CD4-positive, alpha-beta T cell (primary cell): Measurements from ENCODE around the gene GSTM4. TPM values are rescaled to one million over a fixed set of nuclear protein-coding genes. Genes with fewer than 3 reads are reported as not detected.
"Not testable (repeated sequence)": the region's sequence is repeated elsewhere in the genome, so short reads cannot be mapped to it uniquely, and the experiment has no call there.

ENCODE experiments used
- ATAC-seq: fragments of 200-7000 bp; cut with Tn5 transposase; one replicate; pipeline ENCODE4 v1.10.0; 2022; ENCODE audit warnings: mild to moderate bottlenecking; ENCODE audit not compliant: poor library complexity
- CTCF ChIA-PET: fragments of 350-600 bp; sonication (Branson Sonifier 250); formaldehyde crosslinking; loops from one replicate; lab custom pipeline; 2021; ENCODE audit warnings: antibody characterized with exemption, inconsistent platforms; lab: Charles Lee
- POLR2A ChIA-PET: fragments of 350-600 bp; sonication (Branson Sonifier 250); formaldehyde crosslinking; loops from one replicate; lab custom pipeline; 2021; ENCODE audit warnings: antibody characterized with exemption, inconsistent platforms; lab: Charles Lee
- DNase-seq, 14 experiments: peaks; one replicate each; pipeline ENCODE4 v3.0.0-alpha.2; 2013 to 2020; ENCODE audit warnings: mixed read lengths in 2 of 14
- H3K27ac ChIP-seq, 2 donors: one replicate each; pipeline versions ENCODE4 v1.5.1 to v1.7.0; 2013; ENCODE audit warnings: low read length in 2 of 2, low read depth in 1 of 2, mild to moderate bottlenecking in 1 of 2
- H3K27me3 ChIP-seq, 2 experiments: 1 replicate in 1 of 2; 2 replicates in 1 of 2; pipeline versions ENCODE4 v1.6.1 to v1.7.0; 2013; ENCODE audit warnings: low read length in 2 of 2, control low read depth in 1 of 2, mild to moderate bottlenecking in 1 of 2, moderate library complexity in 1 of 2; ENCODE audit not compliant: insufficient read depth in 2 of 2, control insufficient read depth in 1 of 2
- H3K36me3 ChIP-seq: one replicate; pipeline ENCODE4 v1.6.1; 2013; ENCODE audit warnings: low read length, control low read depth; ENCODE audit not compliant: insufficient read depth
- H3K4me1 ChIP-seq: one replicate; pipeline ENCODE4 v1.6.1; 2013; ENCODE audit warnings: low read length, control low read depth; ENCODE audit not compliant: insufficient read depth
- H3K4me3 ChIP-seq: one replicate; pipeline ENCODE4 v1.5.1; 2013; ENCODE audit warnings: mild to moderate bottlenecking, low read length, moderate library complexity
- H3K9me3 ChIP-seq, 2 experiments: 1 replicate in 1 of 2; 2 replicates in 1 of 2; pipeline versions ENCODE4 v1.6.1 to v1.7.0; 2013; ENCODE audit warnings: low read length in 2 of 2, mild to moderate bottlenecking in 2 of 2, control low read depth in 1 of 2, moderate library complexity in 1 of 2; ENCODE audit not compliant: control insufficient read depth in 1 of 2, insufficient read depth in 1 of 2
- H3K27ac Mint-ChIP-seq: one replicate; pipeline ENCODE4 v1.8.0; 2020; ENCODE audit warnings: mixed read lengths
- H3K27me3 Mint-ChIP-seq: one replicate; pipeline ENCODE4 v1.8.0; 2021; ENCODE audit warnings: mixed read lengths
- H3K36me3 Mint-ChIP-seq: one replicate; pipeline ENCODE4 v1.8.0; 2021; ENCODE audit warnings: low read depth, mixed read lengths
- H3K4me1 Mint-ChIP-seq: one replicate; pipeline ENCODE4 v1.8.0; 2021; ENCODE audit warnings: low read depth, mixed read lengths
- H3K4me3 Mint-ChIP-seq: one replicate; pipeline ENCODE4 v1.8.0; 2020; ENCODE audit warnings: mild to moderate bottlenecking, mixed read lengths
- H3K9me3 Mint-ChIP-seq: one replicate; pipeline ENCODE4 v1.8.0; 2020; ENCODE audit warnings: mixed read lengths
- intact Hi-C, 2 experiments: fragments of 100-400 bp; cut with DNase I in 1 of 2; cut with micrococcal nuclease in 1 of 2; formaldehyde crosslinking; loops; one replicate each; pipeline versions ENCODE4 v1.15.1 to v1.9.0; 2023 to 2025; cut with DNase I, micrococcal nuclease
- total RNA-seq, 174 experiments: library from RNA in 2 of 174; stranded (reverse) in 2 of 174; gene quantifications; one replicate each; pipeline ENCODE4 v1.2.3 and lab custom pipeline; 2021 to 2026
- TF ChIP-seq, protein P1 (sequence below): fragments of 200-600 bp; IDR thresholded peaks from one replicate; pipeline ENCODE4 v1.8.0; 2022; ENCODE audit warnings: antibody characterized with exemption, mild to moderate bottlenecking

The GSTM4 gene
- total RNA-seq, 2 experiments from 2014 or later = 17.7 to 20.7 TPM

- Histone ChIP-seq H3K9me3 (no peaks in the 10 kb centered on the region), H3K36me3 (no peaks in the 10 kb centered on the region), H3K27me3 (no peaks in the 10 kb centered on the region), H3K27ac (no peak overlapping the region), H3K4me3 (no peak overlapping the region), H3K4me1 (no peaks in the 10 kb centered on the region)
- ChIA-PET CTCF (no interaction called here), POLR2A (no interaction called here)
- DNase-seq (peak in 1 of 14 experiments; percentile 1), ATAC-seq (no peak)
- Mint-ChIP-seq H3K9me3 (peaks cover 6% of the 10 kb centered on the region), H3K27me3 (no peaks in the 10 kb centered on the region), H3K36me3 (peaks cover 45% of the 10 kb centered on the region), H3K27ac (no peak overlapping the region), H3K4me3 (no peak overlapping the region), H3K4me1 (no peaks in the 10 kb centered on the region)
- TF ChIP-seq, protein P1, sequence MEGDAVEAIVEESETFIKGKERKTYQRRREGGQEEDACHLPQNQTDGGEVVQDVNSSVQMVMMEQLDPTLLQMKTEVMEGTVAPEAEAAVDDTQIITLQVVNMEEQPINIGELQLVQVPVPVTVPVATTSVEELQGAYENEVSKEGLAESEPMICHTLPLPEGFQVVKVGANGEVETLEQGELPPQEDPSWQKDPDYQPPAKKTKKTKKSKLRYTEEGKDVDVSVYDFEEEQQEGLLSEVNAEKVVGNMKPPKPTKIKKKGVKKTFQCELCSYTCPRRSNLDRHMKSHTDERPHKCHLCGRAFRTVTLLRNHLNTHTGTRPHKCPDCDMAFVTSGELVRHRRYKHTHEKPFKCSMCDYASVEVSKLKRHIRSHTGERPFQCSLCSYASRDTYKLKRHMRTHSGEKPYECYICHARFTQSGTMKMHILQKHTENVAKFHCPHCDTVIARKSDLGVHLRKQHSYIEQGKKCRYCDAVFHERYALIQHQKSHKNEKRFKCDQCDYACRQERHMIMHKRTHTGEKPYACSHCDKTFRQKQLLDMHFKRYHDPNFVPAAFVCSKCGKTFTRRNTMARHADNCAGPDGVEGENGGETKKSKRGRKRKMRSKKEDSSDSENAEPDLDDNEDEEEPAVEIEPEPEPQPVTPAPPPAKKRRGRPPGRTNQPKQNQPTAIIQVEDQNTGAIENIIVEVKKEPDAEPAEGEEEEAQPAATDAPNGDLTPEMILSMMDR = no peak
- intact Hi-C loops = no loop called here
Measured at GRCh38 chr1:109704173-109704572, 48.3 kb downstream of the GSTM4 start.

DNA sequence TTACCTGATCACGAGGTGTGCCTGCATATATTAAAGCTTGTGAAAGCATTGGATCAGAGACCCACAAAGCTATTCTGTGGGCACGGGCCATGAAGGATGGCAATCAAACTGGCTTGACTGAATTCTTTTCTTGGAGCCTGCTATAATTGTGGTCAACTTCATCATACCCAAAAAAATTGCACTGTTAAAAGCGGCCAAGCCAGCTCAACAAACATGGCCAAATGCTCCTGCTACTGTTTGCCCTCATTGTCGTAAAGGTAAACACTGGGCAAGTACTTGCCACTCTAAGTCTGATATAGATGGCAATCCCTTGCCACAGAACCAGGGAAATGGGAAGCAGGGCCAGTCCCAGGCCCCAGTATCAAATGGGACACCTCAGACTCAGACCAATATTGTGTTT is 49.5 kb downstream of the GSTM4 start:
- no peaks in the 10 kb centered on the region for H3K27me3 ChIP-seq
- peaks cover 50% of the 10 kb centered on the region for H3K36me3 Mint-ChIP-seq
- H3K4me3 Mint-ChIP-seq = no peak overlapping the region
- no peak overlapping the region for H3K27ac Mint-ChIP-seq
- peak in 1 of 14 experiments; percentile 1 for DNase-seq
- H3K4me1 ChIP-seq = no peaks in the 10 kb centered on the region
- H3K9me3 ChIP-seq = no peaks in the 10 kb centered on the region
- peaks cover 10% of the 10 kb centered on the region for H3K9me3 Mint-ChIP-seq
- no peaks in the 10 kb centered on the region for H3K27me3 Mint-ChIP-seq
- intact Hi-C loops = no loop called here
- H3K4me1 Mint-ChIP-seq = no peaks in the 10 kb centered on the region
- ATAC-seq = no peak
- ChIA-PET CTCF (no interaction called here), POLR2A (no interaction called here)
- H3K4me3 ChIP-seq = no peak overlapping the region
- no peaks in the 10 kb centered on the region for H3K36me3 ChIP-seq
- H3K27ac ChIP-seq = no peak overlapping the region
- TF ChIP-seq, protein P1 = no peak

DNA sequence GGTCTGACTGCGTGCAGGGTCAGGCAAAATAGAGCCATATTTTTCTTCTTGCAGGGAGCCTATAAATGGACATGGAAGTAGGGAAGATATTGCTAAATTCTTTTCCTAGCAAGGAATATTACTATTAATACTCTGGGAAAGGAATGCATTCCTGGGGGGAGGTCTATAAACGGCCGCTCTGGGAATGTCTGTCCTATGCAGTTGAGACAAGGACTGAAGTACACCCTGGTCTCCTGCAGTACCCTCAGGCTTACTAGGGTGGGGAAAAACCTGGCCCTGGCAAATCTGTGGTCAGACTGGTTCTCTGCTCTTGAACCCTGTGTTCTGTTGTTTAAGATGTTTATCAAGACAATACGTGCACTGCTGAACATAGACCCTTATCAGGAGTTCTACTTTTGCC is 53.0 kb downstream of the GSTM4 start:
- H3K36me3 ChIP-seq, intact Hi-C loops, CTCF ChIA-PET, H3K27ac ChIP-seq, H3K27ac Mint-ChIP-seq, H3K4me1 ChIP-seq, H3K4me1 Mint-ChIP-seq, H3K4me3 Mint-ChIP-seq, H3K4me3 ChIP-seq, H3K27me3 ChIP-seq, H3K9me3 ChIP-seq, ATAC-seq, H3K27me3 Mint-ChIP-seq: not testable (repeated sequence)
- POLR2A ChIA-PET = interaction anchor here (1.5 kb wide), 1 partner anchor 21 kb away, joined by 3 read pairs; the partner anchor contains the start of gene GSTM1
- Mint-ChIP-seq H3K36me3 (peaks cover 42% of the 10 kb centered on the region), H3K9me3 (peaks cover 10% of the 10 kb centered on the region)
- peak in 1 of 14 experiments; percentile 0 for DNase-seq

DNA sequence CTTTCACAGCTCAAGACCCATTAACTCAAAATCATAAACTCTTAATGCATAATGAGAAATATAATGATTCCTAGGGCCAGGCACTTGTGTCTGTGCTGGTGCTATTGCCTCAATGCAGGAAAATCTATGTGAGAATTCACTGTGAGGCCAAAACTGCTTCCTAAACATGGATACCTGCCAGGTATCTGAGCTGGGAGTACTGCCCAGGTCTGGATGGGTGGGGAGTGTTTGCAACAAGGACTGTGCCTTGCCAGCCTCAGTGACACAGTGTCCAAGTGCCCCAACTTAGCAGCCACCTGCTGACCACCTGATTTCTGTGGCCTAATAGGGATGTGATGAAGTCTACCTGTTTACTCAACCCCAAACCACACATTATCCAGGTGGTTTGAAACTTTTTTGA is 53.9 kb downstream of the GSTM4 start:
- H3K4me1 Mint-ChIP-seq, H3K36me3 ChIP-seq, H3K27ac Mint-ChIP-seq, intact Hi-C loops, CTCF ChIA-PET, ATAC-seq, H3K27ac ChIP-seq, H3K9me3 ChIP-seq, H3K4me1 ChIP-seq, H3K4me3 ChIP-seq, DNase-seq, H3K4me3 Mint-ChIP-seq, H3K27me3 ChIP-seq: not testable (repeated sequence)
- Mint-ChIP-seq H3K36me3 (peaks cover 33% of the 10 kb centered on the region), H3K9me3 (peaks cover 10% of the 10 kb centered on the region), H3K27me3 (peaks cover 13% of the 10 kb centered on the region)
- POLR2A ChIA-PET = interaction anchor here (1.5 kb wide), 1 partner anchor 22 kb away, joined by 3 read pairs; the partner anchor contains the start of gene GSTM1

Other genes with a start within 250 kb of the GSTM4 start
- 10 to 100 TPM; 29.8 to 33.8 TPM for gene PSMA5, start 229.7 kb upstream of the GSTM4 start, total RNA-seq
- gene SYPL2, start 189.6 kb upstream of the GSTM4 start, total RNA-seq = not detected
- 10 to 100 TPM; 11.8 to 13.1 TPM for gene ATXN7L2, start 172.2 kb upstream of the GSTM4 start, total RNA-seq
- gene CYB561D1, start 162.0 kb upstream of the GSTM4 start, total RNA-seq = 10 to 100 TPM; 12.0 to 15.0 TPM
- 10 to 100 TPM; 16.9 TPM for gene AMIGO1, start 146.4 kb upstream of the GSTM4 start, total RNA-seq
- under 1 TPM; 0.53 to 0.85 TPM for gene GPR61, start 116.2 kb upstream of the GSTM4 start, total RNA-seq
- 1 to 10 TPM; 5.1 to 5.4 TPM for gene GNAI3, start 107.5 kb upstream of the GSTM4 start, total RNA-seq
- not detected for gene GNAT2, start 36.5 kb upstream of the GSTM4 start, total RNA-seq
- gene AMPD2, start 36.3 kb upstream of the GSTM4 start, total RNA-seq = 100 to 1,000 TPM; 170 to 191 TPM
- gene GSTM2, start 12.0 kb downstream of the GSTM4 start, total RNA-seq = 100 to 1,000 TPM; 106 to 107 TPM
- gene GSTM1, start 31.7 kb downstream of the GSTM4 start, total RNA-seq = 10 to 100 TPM; 31.9 to 36.2 TPM
- gene GSTM5, start 56.2 kb downstream of the GSTM4 start, total RNA-seq = under 1 TPM; 0.20 to 0.36 TPM
- gene GSTM3, start 84.9 kb downstream of the GSTM4 start, total RNA-seq = 10 to 100 TPM; 14.8 to 15.4 TPM
- gene EPS8L3, start 107.8 kb downstream of the GSTM4 start, total RNA-seq = not detected